HG03571 (cell line): ENCODE measurements around the gene TSPO.
"Not testable (repeated sequence)": the region's sequence is repeated elsewhere in the genome, so short reads cannot be mapped to it uniquely, and the experiment has no call there.

ENCODE experiments used
- ATAC-seq: cut with Tn5 transposase; IDR thresholded peaks from one replicate; pipeline ENCODE4 v1.9.1; 2021; ENCODE audit not compliant: unreplicated experiment

The TSPO gene

DNA sequence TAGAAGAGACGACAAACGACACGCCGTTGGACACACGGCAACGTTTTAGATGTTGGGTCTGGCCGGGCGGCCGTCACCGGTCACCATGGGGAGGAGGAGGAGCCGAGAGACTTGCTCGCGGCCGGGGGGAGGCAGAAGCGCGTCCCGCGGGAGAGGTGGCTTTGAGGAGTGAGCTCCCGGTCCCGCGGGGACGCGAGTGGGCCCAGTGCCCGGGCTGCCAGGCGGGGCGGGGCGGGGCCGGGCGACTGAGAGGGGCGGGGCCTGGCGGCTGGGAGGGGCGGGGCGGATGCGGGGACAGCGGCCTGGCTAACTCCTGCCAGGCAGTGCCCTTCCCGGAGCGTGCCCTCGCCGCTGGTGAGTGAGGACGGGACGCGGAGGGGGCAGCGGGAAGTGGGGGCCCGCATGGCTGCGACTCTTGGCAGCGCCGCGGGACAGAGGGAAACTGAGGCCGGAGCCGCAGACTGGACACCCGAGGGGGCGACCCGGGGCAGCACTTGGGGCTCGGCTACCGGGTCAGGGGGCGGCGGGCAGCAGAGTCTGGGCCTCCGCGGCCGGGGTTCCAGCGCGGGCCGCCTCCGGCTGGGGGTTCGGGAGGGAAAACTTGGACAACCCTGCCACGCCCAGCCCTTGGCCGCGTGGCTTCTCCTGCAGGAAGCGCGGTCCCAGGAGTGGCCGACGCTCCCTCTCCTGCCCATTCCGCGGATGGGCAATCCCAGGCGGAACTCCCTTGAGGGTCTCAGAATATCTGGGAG, at the start of gene TSPO:
Gene TSPO (plus strand): TSS at position 309 of the 752 bp plus-strand sequence. CDS start 7,680 bp downstream, outside the sequence.
- ATAC-seq = no peak

DNA sequence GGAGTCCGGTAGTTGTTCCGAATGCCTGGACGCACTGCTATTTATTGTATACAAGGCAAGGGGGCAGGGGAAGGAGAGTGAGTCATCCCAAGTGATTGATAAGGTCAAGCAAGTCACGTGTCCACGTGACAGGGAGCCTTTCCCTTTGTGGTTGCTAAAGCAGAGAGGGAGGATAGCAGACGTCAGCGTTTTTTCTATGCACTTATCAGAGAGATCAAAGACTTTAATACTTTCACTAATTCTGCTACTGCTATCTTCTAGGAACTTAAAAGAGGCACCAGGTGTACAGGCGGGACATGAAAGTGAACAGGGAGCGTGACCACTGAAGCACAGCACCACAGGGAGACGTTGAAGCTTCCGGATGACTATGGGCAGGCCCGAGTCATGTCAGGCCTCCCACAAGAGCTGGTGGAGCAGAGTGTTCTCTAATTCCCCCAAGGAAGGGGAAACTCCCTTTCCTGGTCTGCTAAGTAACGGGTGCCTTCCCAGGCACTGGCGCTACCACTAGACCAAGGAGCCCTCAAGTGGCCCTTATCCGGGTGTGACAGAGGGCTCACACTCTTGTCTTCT, 47.2 kb upstream of the TSPO start:
- not testable (repeated sequence) for ATAC-seq

GRCh38 chr22:43104950-43105349, 46.4 kb upstream of the TSPO start:
- ATAC-seq = not testable (repeated sequence)

DNA sequence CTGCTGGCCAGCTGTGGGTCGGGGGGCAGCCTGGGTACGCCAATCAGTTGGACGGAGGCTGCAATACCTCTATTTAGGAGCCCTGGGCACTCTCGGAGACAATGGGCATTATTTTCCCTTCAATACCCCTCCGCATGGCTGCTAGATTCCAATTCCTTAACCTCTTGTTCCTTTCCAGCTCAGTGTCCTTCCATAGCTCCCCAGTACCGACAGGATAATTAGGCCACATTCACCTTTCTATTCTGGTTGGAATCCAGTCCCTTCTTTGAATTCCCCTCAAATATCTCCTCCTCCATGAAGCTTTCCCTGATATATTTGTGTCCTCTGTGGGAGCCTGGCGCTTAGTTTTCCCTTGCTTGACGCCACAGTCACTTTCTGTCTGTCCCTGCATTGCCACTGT, 45.1 kb upstream of the TSPO start:
- no peak for ATAC-seq

DNA sequence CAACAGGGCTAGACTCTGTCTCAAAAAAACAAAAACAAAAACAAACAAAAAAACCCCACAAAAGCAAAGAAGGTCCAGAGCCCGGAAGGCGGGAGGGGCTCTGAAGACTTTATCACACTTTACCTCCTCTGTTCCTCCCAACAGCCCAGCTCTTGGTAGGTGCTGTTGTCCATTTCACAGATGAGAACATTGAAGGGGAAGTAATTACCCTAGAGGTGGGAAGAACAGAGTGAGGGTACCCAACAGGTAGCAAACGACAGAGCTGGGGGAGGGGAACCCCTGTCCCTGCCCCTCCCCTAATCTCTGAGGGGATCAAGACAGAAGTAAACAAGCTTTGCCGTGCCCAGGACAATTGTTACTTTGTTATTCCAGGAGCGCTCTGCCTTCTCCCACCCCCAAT, 41.8 kb upstream of the TSPO start:
- ATAC-seq = no peak

GRCh38 chr22:43109921-43110443, 41.4 kb upstream of the TSPO start:
- ATAC-seq = no peak

GRCh38 chr22:43110444-43110926, 40.9 kb upstream of the TSPO start, which contains the start of gene BIK:
TSS of gene BIK (plus strand) at chr22:43110750. CDS start at chr22:43124023, 13,273 bp downstream.
- no peak for ATAC-seq

- no peak for ATAC-seq
These were observed 40.3 kb upstream of the TSPO start for GRCh38 chr22:43110927-43111623.

- no peak for ATAC-seq
These were observed 37.7 kb upstream of the TSPO start for GRCh38 chr22:43113526-43114251.

- ATAC-seq = no peak
These were observed 36.4 kb upstream of the TSPO start for GRCh38 chr22:43114958-43115357.

- ATAC-seq = no peak
These were observed 34.4 kb upstream of the TSPO start for GRCh38 chr22:43116932-43117331.

DNA sequence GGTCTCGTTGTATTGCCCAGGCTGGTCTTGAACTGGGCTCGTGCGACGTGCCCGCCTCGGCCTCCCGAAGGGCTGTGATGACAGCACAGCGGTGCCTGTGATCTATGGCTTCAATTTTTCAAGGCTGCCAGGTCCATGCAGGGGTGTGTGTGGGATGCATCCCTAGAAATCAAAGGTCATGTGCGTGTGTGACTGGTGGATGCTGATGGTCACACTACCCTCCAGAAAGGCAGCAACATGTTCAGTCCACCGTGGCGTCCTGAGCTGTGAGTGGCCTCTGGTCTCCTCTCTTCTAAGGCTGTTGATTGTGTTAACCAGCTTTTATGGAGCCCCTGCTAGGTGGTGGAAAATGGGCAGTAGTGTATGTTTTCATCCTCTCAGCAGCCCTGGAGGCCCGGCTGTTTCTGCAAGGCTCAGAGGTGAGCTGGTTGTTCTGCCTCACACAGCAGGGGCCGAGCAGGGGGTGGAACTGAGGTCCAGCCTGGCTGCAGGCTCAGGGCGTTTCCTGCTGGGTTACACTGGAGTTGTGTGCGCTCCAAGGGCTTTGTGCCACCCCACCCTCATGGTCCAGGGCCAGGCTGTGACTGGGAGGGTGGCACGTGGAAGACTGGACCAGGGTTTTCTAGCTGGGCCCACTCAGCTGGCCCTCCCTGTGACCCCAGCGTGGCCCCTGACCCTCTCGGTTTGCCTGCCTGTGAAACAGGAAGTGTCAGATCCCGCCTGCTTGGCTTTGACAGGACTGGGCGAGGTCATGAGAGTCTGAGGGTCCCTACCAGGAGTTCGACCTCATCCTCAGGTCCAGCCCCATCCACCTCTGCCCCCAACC, 33.1 kb upstream of the TSPO start:
- ATAC-seq = no peak

GRCh38 chr22:43118953-43119458, 32.4 kb upstream of the TSPO start:
- no peak for ATAC-seq

DNA sequence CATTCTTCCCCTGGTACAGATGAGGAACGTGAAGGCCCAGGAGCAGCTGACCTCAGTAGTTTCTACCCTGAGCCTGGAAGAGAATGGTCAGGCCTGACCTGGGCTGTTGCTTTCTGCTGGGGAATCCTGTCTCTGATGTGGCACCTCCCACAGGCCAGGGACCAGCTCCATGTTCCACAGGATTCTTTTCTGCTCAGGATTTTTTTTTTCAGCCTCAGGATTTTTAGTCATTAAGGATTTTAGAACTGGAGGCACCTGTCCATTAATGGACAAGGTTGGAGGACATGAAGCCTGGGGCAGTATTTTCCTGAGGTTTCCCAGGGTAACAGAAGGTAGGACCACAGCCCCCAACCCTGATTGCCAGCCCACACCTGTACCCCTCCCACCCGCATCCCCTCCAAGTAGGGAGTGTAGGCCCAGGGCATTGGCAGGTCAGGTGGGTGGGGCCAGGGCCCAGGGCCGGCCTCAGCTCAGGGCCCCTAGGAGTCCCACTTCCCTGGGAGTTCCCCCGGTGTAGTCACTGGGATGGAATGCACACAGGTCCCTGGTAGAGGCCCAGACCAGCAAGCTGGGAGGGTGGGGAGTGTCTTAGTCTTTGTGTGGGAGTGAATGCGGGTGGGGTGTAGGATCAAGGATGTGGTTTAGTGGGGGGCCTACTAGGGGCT, 24.7 kb upstream of the TSPO start:
- no peak for ATAC-seq

DNA sequence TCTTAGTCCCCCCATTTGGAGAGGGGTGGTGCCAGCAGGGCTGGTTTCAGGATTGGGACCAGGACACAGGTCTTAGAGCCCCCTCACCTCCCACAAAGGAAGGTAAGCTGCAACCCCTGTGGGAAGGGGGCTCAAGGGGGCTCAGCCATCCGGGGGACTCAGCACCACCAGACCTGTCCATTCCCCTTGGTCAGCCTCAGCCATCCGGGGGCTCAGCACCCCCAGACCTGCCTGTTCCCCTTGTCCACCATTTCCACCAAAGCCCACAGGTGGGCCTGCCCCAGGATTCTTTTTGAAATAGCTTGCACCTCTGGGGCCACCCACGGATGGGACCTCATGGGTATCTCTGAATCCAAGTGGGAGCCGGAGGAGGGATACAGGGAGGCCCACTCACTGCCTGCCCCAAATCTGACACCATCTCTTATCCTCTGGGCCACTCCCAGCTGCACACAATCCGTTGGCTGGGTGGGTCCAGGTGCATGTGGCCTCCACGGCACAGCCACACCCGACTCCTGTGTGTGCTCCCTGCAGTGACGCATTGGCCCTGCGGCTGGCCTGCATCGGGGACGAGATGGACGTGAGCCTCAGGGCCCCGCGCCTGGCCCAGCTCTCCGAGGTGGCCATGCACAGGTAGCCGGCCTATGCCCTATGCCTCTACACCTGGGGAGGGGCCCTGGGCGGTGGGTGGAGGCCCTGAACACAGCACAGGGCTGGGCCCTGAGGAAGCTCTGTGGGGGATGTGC, 24.0 kb upstream of the TSPO start:
- no peak for ATAC-seq

GRCh38 chr22:43128116-43128515, 23.2 kb upstream of the TSPO start:
- ATAC-seq = no peak

DNA sequence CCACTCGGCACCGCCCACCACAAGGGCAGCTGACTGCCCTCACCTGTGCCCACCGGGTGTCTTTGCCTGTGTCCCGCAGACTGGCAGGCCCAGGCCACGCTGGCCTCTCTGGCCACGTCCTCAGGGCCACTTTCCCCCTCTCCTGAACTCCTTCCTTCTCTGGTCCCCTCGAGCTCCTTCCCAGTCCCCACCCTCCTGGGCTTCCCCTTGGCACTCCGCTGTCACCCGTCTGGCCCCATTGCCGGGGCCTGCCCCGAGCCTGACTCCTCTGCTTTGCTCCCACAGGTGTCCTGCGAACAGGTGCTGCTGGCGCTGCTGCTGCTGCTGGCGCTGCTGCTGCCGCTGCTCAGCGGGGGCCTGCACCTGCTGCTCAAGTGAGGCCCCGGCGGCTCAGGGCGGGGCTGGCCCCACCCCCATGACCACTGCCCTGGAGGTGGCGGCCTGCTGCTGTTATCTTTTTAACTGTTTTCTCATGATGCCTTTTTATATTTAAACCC, 22.4 kb upstream of the TSPO start:
- ATAC-seq = no peak
